ENCODE data around the gene TPSB2. TPM values are rescaled to one million over a fixed set of nuclear protein-coding genes. Genes with fewer than 3 reads are reported as not detected.

The TPSB2 gene
- polyA plus RNA-seq, 1 donor (not counting 4 experiments of a cell fraction or from before 2014, with no cell fraction given) = not detected

DNA sequence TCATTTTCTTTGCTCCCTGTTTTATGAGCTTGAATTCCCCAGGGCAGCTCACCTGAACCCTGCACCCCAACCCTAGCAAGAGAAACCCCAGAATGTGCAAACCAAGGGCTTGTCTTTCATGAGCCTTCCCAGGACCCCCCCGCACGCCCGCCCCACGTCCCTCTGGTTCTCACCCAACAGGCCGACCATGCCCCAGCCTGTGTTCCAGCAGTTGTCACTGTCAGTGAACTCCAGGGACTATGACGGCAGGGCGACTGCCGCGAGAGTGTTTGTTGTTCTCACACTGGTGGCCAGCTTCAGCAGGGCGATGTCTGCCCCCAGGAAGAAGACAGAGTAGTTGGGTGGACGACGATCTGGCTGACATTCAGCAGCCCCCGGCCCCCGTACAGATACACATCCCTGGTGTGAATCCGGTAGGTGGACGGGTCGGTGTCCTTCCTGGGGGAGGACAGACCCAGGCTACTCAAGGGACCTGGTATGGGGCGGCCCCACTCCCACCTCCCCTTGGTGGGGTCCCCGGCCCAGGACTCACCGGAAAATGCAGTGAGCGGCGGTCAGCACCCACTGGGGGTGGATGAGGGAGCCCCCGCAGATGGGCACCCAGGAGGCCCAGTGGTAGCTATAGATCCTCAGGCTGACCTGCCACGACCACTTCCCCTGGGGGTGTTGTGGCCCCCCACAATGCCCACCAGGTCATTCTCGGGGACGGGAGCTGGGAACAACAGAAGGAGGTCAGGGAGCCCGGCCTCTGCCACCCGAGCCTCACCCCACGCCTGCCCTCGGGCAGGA is 46.0 kb upstream of the TPSB2 start:
- Histone ChIP-seq H3K4me3 (ENCODE audit: control insufficient read depth in 2 of 3, extremely low read depth in 1 of 3, insufficient read depth in 2 of 3, low read depth in 1 of 3, low read length in 3 of 3) (no peak overlapping the region), H3K4me2 (ENCODE audit: control insufficient read depth, extremely low read depth, insufficient read depth, low read depth, low read length) (no peak overlapping the region), H3K4me1 (ENCODE audit: control insufficient read depth, extremely low read depth, insufficient read depth, low read length) (no peaks in the 10 kb centered on the region), H3K9me1 (ENCODE audit: control insufficient read depth, extremely low read depth, insufficient read depth, low read length) (no peaks in the 10 kb centered on the region), H4K20me1 (ENCODE audit: control insufficient read depth, extremely low read depth, insufficient read depth, low read length) (no peaks in the 10 kb centered on the region), H3K27ac (ENCODE audit: control insufficient read depth, insufficient read depth, low read length) (no peak overlapping the region), H3K27me3 (ENCODE audit: control insufficient read depth, extremely low read depth, insufficient read depth, low read length) (peaks cover 9% of the 10 kb centered on the region), H3K9me3 (ENCODE audit: control insufficient read depth, low read depth, low read length) (no peaks in the 10 kb centered on the region), H3K9ac (ENCODE audit: control insufficient read depth, extremely low read depth, insufficient read depth, low read length) (no peak overlapping the region), H3K79me2 (ENCODE audit: control insufficient read depth, insufficient read depth, low read length) (no peaks in the 10 kb centered on the region), H3K36me3 (ENCODE audit: control insufficient read depth in 2 of 2, extremely low read depth in 1 of 2, insufficient read depth in 2 of 2, low read length in 2 of 2) (no peaks in the 10 kb centered on the region), H2AFZ (ENCODE audit: control insufficient read depth, low read length) (no peak overlapping the region)
- TF ChIP-seq, protein P1, sequence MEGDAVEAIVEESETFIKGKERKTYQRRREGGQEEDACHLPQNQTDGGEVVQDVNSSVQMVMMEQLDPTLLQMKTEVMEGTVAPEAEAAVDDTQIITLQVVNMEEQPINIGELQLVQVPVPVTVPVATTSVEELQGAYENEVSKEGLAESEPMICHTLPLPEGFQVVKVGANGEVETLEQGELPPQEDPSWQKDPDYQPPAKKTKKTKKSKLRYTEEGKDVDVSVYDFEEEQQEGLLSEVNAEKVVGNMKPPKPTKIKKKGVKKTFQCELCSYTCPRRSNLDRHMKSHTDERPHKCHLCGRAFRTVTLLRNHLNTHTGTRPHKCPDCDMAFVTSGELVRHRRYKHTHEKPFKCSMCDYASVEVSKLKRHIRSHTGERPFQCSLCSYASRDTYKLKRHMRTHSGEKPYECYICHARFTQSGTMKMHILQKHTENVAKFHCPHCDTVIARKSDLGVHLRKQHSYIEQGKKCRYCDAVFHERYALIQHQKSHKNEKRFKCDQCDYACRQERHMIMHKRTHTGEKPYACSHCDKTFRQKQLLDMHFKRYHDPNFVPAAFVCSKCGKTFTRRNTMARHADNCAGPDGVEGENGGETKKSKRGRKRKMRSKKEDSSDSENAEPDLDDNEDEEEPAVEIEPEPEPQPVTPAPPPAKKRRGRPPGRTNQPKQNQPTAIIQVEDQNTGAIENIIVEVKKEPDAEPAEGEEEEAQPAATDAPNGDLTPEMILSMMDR (optimal IDR thresholded peaks at IDR 0.05 in 1 of 3, IDR thresholded peaks at IDR 0.05 in 1 of 3, conservative IDR thresholded peaks at IDR 0.05 in 1 of 3; ENCODE audit: extremely low read depth in 1 of 3, insufficient read depth in 2 of 3, low read length in 3 of 3) = no peak
- no peak for TF ChIP-seq EZH2 (IDR thresholded peaks at IDR 0.05; ENCODE audit: low read length)
- DNase-seq (ENCODE audit: low read depth, low spot score) (no peak), FAIRE-seq (no peak)
- dilution Hi-C loops (cut with MboI; ENCODE audit: extremely low pct_ligation_motif_present, low sequenced_read_pairs) = no loop called here

DNA sequence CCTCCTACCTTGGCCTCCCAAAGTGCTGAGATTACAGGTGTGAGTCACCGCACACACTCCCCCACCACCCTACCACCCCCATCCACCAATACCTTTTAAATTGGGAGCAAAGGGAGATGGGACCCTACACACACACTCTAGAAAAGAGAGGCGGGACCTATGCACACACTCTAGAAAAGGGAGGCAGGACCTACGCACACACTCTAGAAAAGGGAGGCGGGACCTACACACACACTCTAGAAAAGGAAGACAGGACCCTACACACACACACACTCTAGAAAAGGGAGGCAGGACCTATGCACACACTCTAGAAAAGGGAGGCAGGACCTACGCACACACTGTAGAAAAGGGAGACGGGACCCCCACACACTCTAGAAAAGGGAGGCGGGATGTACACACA is 44.8 kb upstream of the TPSB2 start:
- no peak overlapping the region for H3K4me3 ChIP-seq (ENCODE audit: control insufficient read depth in 2 of 3, extremely low read depth in 1 of 3, insufficient read depth in 2 of 3, low read depth in 1 of 3, low read length in 3 of 3)
- DNase-seq (ENCODE audit: low read depth, low spot score) (no peak), FAIRE-seq (no peak)
- TF ChIP-seq, protein P1 (optimal IDR thresholded peaks at IDR 0.05 in 1 of 3, IDR thresholded peaks at IDR 0.05 in 1 of 3, conservative IDR thresholded peaks at IDR 0.05 in 1 of 3; ENCODE audit: extremely low read depth in 1 of 3, insufficient read depth in 2 of 3, low read length in 3 of 3) = no peak
- TF ChIP-seq EZH2 (IDR thresholded peaks at IDR 0.05; ENCODE audit: low read length) = no peak
- H3K79me2 ChIP-seq (ENCODE audit: control insufficient read depth, insufficient read depth, low read length) = no peaks in the 10 kb centered on the region
- H4K20me1 ChIP-seq (ENCODE audit: control insufficient read depth, extremely low read depth, insufficient read depth, low read length) = no peaks in the 10 kb centered on the region
- no peak overlapping the region for H3K4me2 ChIP-seq (ENCODE audit: control insufficient read depth, extremely low read depth, insufficient read depth, low read depth, low read length)
- no peaks in the 10 kb centered on the region for H3K9me1 ChIP-seq (ENCODE audit: control insufficient read depth, extremely low read depth, insufficient read depth, low read length)
- H3K36me3 ChIP-seq (ENCODE audit: control insufficient read depth in 2 of 2, extremely low read depth in 1 of 2, insufficient read depth in 2 of 2, low read length in 2 of 2) = no peaks in the 10 kb centered on the region
- dilution Hi-C loops (cut with MboI; ENCODE audit: extremely low pct_ligation_motif_present, low sequenced_read_pairs) = no loop called here
- no peak overlapping the region for H3K27ac ChIP-seq (ENCODE audit: control insufficient read depth, insufficient read depth, low read length)
- no peaks in the 10 kb centered on the region for H3K9me3 ChIP-seq (ENCODE audit: control insufficient read depth, low read depth, low read length)
- no peaks in the 10 kb centered on the region for H3K4me1 ChIP-seq (ENCODE audit: control insufficient read depth, extremely low read depth, insufficient read depth, low read length)
- H2AFZ ChIP-seq (ENCODE audit: control insufficient read depth, low read length) = no peak overlapping the region
- H3K27me3 ChIP-seq (ENCODE audit: control insufficient read depth, extremely low read depth, insufficient read depth, low read length) = peaks cover 9% of the 10 kb centered on the region
- no peak overlapping the region for H3K9ac ChIP-seq (ENCODE audit: control insufficient read depth, extremely low read depth, insufficient read depth, low read length)

Measured in keratinocyte (primary cell).